ENCODE measurements around the gene MIOS.

Gene MIOS

DNA sequence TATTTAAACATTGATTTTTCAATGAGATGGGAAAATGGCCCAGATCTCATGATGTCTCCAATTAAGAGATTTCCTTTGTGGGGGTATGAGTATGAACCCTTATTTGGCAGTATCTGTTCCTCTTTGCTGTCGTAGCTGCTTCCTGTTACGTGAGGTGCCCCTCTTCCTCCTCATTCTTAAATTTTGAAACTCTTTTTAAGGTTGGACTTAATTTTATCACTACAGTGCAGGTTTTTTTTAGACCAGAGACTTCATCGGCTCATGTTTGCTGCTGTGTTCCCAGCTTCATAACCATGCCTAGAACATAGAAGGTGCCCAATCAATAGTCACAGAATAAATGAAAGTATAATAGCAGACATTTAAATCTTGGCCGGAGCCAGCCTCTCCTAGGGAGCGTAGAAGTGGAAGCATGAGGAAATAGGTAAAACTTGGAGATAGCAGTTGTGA is 2.4 kb downstream of the MIOS start:
- H3K27me3 ChIP-seq (ENCODE audit: control insufficient read depth, insufficient read depth, low read length): no peaks in the 10 kb centered on the region
- no peak overlapping the region for H3K9ac ChIP-seq (ENCODE audit: low read length)
- no peak overlapping the region for H3K4me3 ChIP-seq (ENCODE audit: low read length)
- H3K4me1 ChIP-seq (ENCODE audit: control insufficient read depth, low read depth, low read length): peaks cover 20% of the 10 kb centered on the region
- H3K36me3 ChIP-seq (ENCODE audit: control insufficient read depth, low read depth, low read length): peaks cover 15% of the 10 kb centered on the region
- no peaks in the 10 kb centered on the region for H3K9me3 ChIP-seq (ENCODE audit: control insufficient read depth, low read depth, low read length)
- H3K27ac ChIP-seq (ENCODE audit: low read length): no peak overlapping the region

- H3K4me3 ChIP-seq (ENCODE audit: low read length): no peak overlapping the region
- peaks cover 20% of the 10 kb centered on the region for H3K4me1 ChIP-seq (ENCODE audit: control insufficient read depth, low read depth, low read length)
- no peaks in the 10 kb centered on the region for H3K9me3 ChIP-seq (ENCODE audit: control insufficient read depth, low read depth, low read length)
- H3K27ac ChIP-seq (ENCODE audit: low read length): no peak overlapping the region
- no peaks in the 10 kb centered on the region for H3K27me3 ChIP-seq (ENCODE audit: control insufficient read depth, insufficient read depth, low read length)
- peaks cover 16% of the 10 kb centered on the region for H3K36me3 ChIP-seq (ENCODE audit: control insufficient read depth, low read depth, low read length)
- H3K9ac ChIP-seq (ENCODE audit: low read length): no peak overlapping the region
Measured at GRCh38 chr7:7569615-7570014, 2.9 kb downstream of the MIOS start.

GRCh38 chr7:7570584-7570983 is 3.9 kb downstream of the MIOS start:
- Histone ChIP-seq H3K27ac (ENCODE audit: low read length) (no peak overlapping the region), H3K36me3 (ENCODE audit: control insufficient read depth, low read depth, low read length) (peaks cover 16% of the 10 kb centered on the region), H3K9ac (ENCODE audit: low read length) (no peak overlapping the region), H3K4me1 (ENCODE audit: control insufficient read depth, low read depth, low read length) (peaks cover 20% of the 10 kb centered on the region), H3K4me3 (ENCODE audit: low read length) (no peak overlapping the region), H3K27me3 (ENCODE audit: control insufficient read depth, insufficient read depth, low read length) (no peaks in the 10 kb centered on the region), H3K9me3 (ENCODE audit: control insufficient read depth, low read depth, low read length) (no peaks in the 10 kb centered on the region)

DNA sequence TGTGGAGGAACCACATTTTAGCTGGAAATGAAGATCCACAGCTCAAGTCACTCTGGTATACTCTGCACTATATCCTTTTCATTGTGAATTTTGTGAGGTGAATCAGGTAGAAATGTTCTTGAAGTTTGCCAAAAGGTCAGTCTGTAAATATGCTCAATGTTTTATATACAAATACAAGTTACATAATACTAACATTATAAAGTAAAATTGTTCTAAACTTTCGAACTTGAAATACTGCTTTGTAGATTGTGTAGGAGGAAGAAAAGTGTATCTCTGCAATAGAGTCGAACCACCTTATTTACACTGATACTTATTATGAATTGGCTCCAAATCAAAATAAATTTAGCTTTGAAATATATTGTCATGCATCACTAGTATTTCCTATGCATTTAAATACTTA is 7.0 kb downstream of the MIOS start:
- Histone ChIP-seq H3K4me1 (ENCODE audit: control insufficient read depth, low read depth, low read length) (peaks cover 2% of the 10 kb centered on the region), H3K9ac (ENCODE audit: low read length) (no peak overlapping the region), H3K4me3 (ENCODE audit: low read length) (no peak overlapping the region), H3K9me3 (ENCODE audit: control insufficient read depth, low read depth, low read length) (no peaks in the 10 kb centered on the region), H3K36me3 (ENCODE audit: control insufficient read depth, low read depth, low read length) (peaks cover 16% of the 10 kb centered on the region), H3K27ac (ENCODE audit: low read length) (no peak overlapping the region), H3K27me3 (ENCODE audit: control insufficient read depth, insufficient read depth, low read length) (no peaks in the 10 kb centered on the region)

DNA sequence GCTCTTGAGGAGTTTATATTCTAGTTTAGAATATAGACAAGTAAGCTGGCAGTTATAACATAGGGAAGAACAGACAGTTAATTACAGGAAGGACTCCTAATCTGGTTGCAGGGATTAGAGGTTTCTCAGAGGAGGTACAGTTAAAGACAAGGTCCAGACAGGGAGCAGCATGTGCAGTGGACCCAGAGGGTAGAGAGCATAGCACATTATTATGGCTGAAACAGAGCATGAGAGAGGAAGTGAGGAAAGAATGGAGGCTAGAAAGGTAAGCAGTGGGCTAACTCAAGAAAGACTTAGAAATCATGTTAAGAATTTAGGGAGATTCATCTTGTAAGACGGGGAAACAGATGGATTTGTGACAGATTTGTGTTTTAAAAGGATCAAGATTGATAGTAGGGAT is 9.7 kb downstream of the MIOS start:
- Histone ChIP-seq H3K4me3 (ENCODE audit: low read length) (no peak overlapping the region), H3K27me3 (ENCODE audit: control insufficient read depth, insufficient read depth, low read length) (no peaks in the 10 kb centered on the region), H3K27ac (ENCODE audit: low read length) (no peak overlapping the region), H3K4me1 (ENCODE audit: control insufficient read depth, low read depth, low read length) (peaks cover 2% of the 10 kb centered on the region), H3K36me3 (ENCODE audit: control insufficient read depth, low read depth, low read length) (peaks cover 7% of the 10 kb centered on the region), H3K9me3 (ENCODE audit: control insufficient read depth, low read depth, low read length) (no peaks in the 10 kb centered on the region), H3K9ac (ENCODE audit: low read length) (no peak overlapping the region)

GRCh38 chr7:7577888-7578287 is 11.2 kb downstream of the MIOS start:
- H3K4me1 ChIP-seq (ENCODE audit: control insufficient read depth, low read depth, low read length): peaks cover 11% of the 10 kb centered on the region
- H3K27ac ChIP-seq (ENCODE audit: low read length): no peak overlapping the region
- no peaks in the 10 kb centered on the region for H3K27me3 ChIP-seq (ENCODE audit: control insufficient read depth, insufficient read depth, low read length)
- no peak overlapping the region for H3K9ac ChIP-seq (ENCODE audit: low read length)
- peaks cover 7% of the 10 kb centered on the region for H3K36me3 ChIP-seq (ENCODE audit: control insufficient read depth, low read depth, low read length)
- no peaks in the 10 kb centered on the region for H3K9me3 ChIP-seq (ENCODE audit: control insufficient read depth, low read depth, low read length)
- H3K4me3 ChIP-seq (ENCODE audit: low read length): no peak overlapping the region

DNA sequence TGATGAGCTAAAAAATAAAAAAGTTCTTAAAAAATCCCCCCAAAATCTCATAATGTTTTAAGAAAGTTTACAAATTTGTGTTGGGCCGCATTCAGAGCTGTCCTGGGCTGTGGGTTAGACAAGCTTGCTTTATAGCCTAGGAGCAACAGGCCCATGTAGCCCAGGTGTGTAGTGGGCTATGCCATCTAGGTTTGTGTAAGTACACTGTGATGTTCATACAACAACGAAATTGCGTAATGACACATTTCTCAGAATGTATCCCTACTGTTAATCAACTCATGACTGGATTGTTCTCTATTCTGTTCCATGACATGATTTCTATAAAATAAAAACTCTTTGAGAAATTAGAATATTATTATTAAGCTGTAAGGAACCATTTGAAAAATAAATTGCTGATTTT is 13.0 kb downstream of the MIOS start:
- H3K27me3 ChIP-seq (ENCODE audit: control insufficient read depth, insufficient read depth, low read length): no peaks in the 10 kb centered on the region
- H3K27ac ChIP-seq (ENCODE audit: low read length): no peak overlapping the region
- H3K4me1 ChIP-seq (ENCODE audit: control insufficient read depth, low read depth, low read length): peaks cover 11% of the 10 kb centered on the region
- no peak overlapping the region for H3K9ac ChIP-seq (ENCODE audit: low read length)
- no peaks in the 10 kb centered on the region for H3K9me3 ChIP-seq (ENCODE audit: control insufficient read depth, low read depth, low read length)
- no peak overlapping the region for H3K4me3 ChIP-seq (ENCODE audit: low read length)
- no peaks in the 10 kb centered on the region for H3K36me3 ChIP-seq (ENCODE audit: control insufficient read depth, low read depth, low read length)

DNA sequence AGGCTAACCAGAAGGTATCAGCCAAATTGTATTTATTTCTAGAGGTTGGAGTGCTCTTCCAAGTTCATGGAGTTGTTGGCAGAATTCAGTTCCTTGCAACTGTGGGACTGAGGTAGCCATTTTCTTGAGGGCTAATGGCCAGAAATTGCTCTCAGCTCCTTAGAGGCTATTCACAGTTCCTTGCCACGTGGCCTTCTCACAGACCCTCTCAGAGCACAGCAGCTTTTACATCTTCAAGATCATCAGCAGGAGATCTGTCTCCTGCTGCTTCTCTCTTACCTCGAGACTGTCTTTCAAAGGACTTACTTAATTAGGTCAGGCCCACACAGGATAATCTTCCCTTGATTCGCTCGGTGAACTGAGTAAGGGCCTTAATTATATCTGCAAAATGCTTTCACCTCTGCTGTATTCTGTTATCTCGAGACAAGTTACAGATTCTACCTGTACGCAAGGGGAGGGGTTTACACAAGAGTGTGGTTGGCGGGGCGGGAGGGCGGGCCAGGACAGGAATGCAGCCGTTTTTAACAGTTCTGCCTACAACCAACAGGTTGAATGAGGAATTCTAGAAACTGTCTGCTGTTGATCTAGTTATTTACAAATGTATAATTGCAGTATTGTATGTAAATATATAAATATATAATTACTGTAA is 15.0 kb downstream of the MIOS start:
- Histone ChIP-seq H3K27me3 (ENCODE audit: control insufficient read depth, insufficient read depth, low read length) (no peaks in the 10 kb centered on the region), H3K9ac (ENCODE audit: low read length) (peak overlapping the region; percentile 38), H3K4me3 (ENCODE audit: low read length) (peak overlapping the region; percentile 1), H3K36me3 (ENCODE audit: control insufficient read depth, low read depth, low read length) (no peaks in the 10 kb centered on the region), H3K4me1 (ENCODE audit: control insufficient read depth, low read depth, low read length) (peaks cover 11% of the 10 kb centered on the region), H3K9me3 (ENCODE audit: control insufficient read depth, low read depth, low read length) (no peaks in the 10 kb centered on the region), H3K27ac (ENCODE audit: low read length) (no peak overlapping the region)

DNA sequence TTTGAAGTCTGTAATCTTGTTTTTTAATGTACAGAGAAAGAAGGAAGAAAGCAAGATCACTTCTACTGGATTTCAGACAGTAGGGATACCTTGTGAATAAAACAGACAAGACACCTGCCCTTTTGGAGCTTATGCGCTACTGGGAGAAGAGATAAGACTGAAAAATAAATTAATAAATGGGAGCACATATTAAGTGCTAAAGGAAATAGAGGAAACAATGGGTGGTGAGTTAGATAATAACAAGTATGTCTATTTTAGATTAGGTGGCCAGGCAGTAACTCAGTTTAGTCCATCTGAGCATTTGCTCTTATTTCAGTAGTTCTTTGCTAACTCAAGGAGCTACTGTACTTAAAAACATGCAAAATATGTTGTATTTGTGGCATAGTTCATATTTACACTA is 15.9 kb downstream of the MIOS start:
- no peak overlapping the region for H3K9ac ChIP-seq (ENCODE audit: low read length)
- peaks cover 11% of the 10 kb centered on the region for H3K4me1 ChIP-seq (ENCODE audit: control insufficient read depth, low read depth, low read length)
- no peak overlapping the region for H3K4me3 ChIP-seq (ENCODE audit: low read length)
- no peak overlapping the region for H3K27ac ChIP-seq (ENCODE audit: low read length)
- H3K9me3 ChIP-seq (ENCODE audit: control insufficient read depth, low read depth, low read length): no peaks in the 10 kb centered on the region
- no peaks in the 10 kb centered on the region for H3K27me3 ChIP-seq (ENCODE audit: control insufficient read depth, insufficient read depth, low read length)
- no peaks in the 10 kb centered on the region for H3K36me3 ChIP-seq (ENCODE audit: control insufficient read depth, low read depth, low read length)

DNA sequence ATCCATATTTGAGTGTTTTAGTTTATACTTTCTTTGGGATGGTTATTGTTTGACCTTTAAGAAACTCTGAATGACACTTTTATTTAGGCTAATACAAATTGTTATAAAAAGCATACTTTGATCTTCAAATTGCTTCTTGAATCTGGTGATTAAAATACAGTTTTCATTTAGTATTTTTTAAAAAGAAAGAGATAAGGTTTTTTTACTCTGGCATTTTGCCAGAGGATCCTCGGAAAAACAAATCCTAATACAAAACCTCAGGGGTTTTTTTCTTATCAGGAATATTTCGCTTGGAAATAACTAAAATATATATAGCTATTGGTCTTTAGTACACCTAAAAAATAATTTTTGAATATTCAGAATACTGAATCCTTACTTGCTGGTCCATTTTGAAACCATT is 17.0 kb downstream of the MIOS start:
- H3K4me3 ChIP-seq (ENCODE audit: low read length): no peak overlapping the region

DNA sequence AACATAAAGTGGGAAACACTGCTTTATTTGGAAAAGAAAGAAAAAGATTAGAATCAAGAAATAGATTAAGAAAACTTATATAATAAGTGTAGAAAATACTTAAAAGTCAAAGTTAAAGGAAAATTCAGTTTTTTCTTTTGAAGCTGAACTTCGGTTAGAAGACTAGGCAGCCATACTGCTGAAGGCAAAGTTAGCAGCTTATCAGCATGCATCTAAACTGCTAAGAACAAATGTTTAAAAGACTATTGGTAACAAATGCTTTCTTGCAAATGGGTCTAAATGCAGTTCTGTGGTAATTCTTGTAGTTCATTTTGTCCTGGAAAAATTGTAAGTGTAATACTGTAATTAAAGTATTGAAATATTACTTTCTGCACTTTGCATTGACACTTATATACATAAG is 18.0 kb downstream of the MIOS start:
- H3K27me3 ChIP-seq (ENCODE audit: control insufficient read depth, insufficient read depth, low read length): no peaks in the 10 kb centered on the region
- no peak overlapping the region for H3K4me3 ChIP-seq (ENCODE audit: low read length)
- H3K36me3 ChIP-seq (ENCODE audit: control insufficient read depth, low read depth, low read length): peaks cover under 1% of the 10 kb centered on the region
- H3K4me1 ChIP-seq (ENCODE audit: control insufficient read depth, low read depth, low read length): peaks cover 11% of the 10 kb centered on the region
- H3K27ac ChIP-seq (ENCODE audit: low read length): no peak overlapping the region
- no peaks in the 10 kb centered on the region for H3K9me3 ChIP-seq (ENCODE audit: control insufficient read depth, low read depth, low read length)
- H3K9ac ChIP-seq (ENCODE audit: low read length): no peak overlapping the region

More for the DNA sequence above, 17.0 kb downstream of the MIOS start:
- Histone ChIP-seq H3K9ac (ENCODE audit: low read length) (no peak overlapping the region), H3K36me3 (ENCODE audit: control insufficient read depth, low read depth, low read length) (no peaks in the 10 kb centered on the region), H3K27ac (ENCODE audit: low read length) (no peak overlapping the region), H3K27me3 (ENCODE audit: control insufficient read depth, insufficient read depth, low read length) (no peaks in the 10 kb centered on the region), H3K9me3 (ENCODE audit: control insufficient read depth, low read depth, low read length) (no peaks in the 10 kb centered on the region), H3K4me1 (ENCODE audit: control insufficient read depth, low read depth, low read length) (peaks cover 11% of the 10 kb centered on the region)

- H3K27ac ChIP-seq (ENCODE audit: low read length): no peak overlapping the region
- no peak overlapping the region for H3K9ac ChIP-seq (ENCODE audit: low read length)
- no peaks in the 10 kb centered on the region for H3K27me3 ChIP-seq (ENCODE audit: control insufficient read depth, insufficient read depth, low read length)
- peaks cover 11% of the 10 kb centered on the region for H3K4me1 ChIP-seq (ENCODE audit: control insufficient read depth, low read depth, low read length)
- peaks cover 5% of the 10 kb centered on the region for H3K36me3 ChIP-seq (ENCODE audit: control insufficient read depth, low read depth, low read length)
- H3K9me3 ChIP-seq (ENCODE audit: control insufficient read depth, low read depth, low read length): no peaks in the 10 kb centered on the region
- H3K4me3 ChIP-seq (ENCODE audit: low read length): no peak overlapping the region
Measured at GRCh38 chr7:7585241-7585928, 18.7 kb downstream of the MIOS start.
